Tibial nerve (tissue), 4 donors: ENCODE measurements around the gene TOX2.

Experiments
- CTCF ChIP-seq, 5 experiments: fragments of 200-600 bp in 3 of 5; fragments of 450-650 bp in 2 of 5; sonication (generic) in 3 of 5; IDR thresholded peaks; one replicate each; pipeline ENCODE4 v1.5.1; 2016 to 2019; ENCODE audit warnings: antibody characterized with exemption in 5 of 5, mild to moderate bottlenecking in 3 of 5, moderate library complexity in 2 of 5
- EP300 ChIP-seq, 2 donors: sonication (generic); formaldehyde crosslinking; IDR thresholded peaks; one replicate each; pipeline ENCODE4 v1.6.1; 2017; ENCODE audit warnings: antibody characterized with exemption in 2 of 2, mild to moderate bottlenecking in 1 of 2
- POLR2A ChIP-seq, 2 donors: fragments of 450-650 bp; IDR thresholded peaks; one replicate each; pipeline ENCODE4 v1.6.1; 2017; ENCODE audit warnings: antibody characterized with exemption in 2 of 2, mild to moderate bottlenecking in 2 of 2, moderate library complexity in 2 of 2

GRCh38 chr20:44054118-44054517 is 139.5 kb downstream of the TOX2 start:
- TF ChIP-seq POLR2A (IDR thresholded peaks at IDR 0.05) (no peak), CTCF (IDR thresholded peaks at IDR 0.05) (no peak), EP300 (IDR thresholded peaks at IDR 0.05) (no peak)
